NB4 (cell line): ENCODE measurements around the gene CAPN14.

ENCODE experiments used
- DNase-seq: peaks from one replicate; pipeline ENCODE4 v3.0.0; 2010; ENCODE audit warnings: low read depth
- H3K4me3 ChIP-seq: one replicate; pipeline ENCODE4 v1.5.1; 2011; ENCODE audit warnings: mild to moderate bottlenecking, low read depth, low read length, moderate library complexity
- MYC ChIP-seq: IDR thresholded peaks from 2 replicates; pipeline ENCODE4 v1.6.1; 2011; ENCODE audit warnings: low read depth, low read length
- POLR2A ChIP-seq: IDR thresholded peaks from 2 replicates; pipeline ENCODE4 v1.6.1; 2011; ENCODE audit warnings: mild to moderate bottlenecking; ENCODE audit not compliant: insufficient read length; ENCODE audit errors: extremely low read depth
- TF ChIP-seq, protein P1 (sequence below): IDR thresholded peaks from 2 replicates; pipeline ENCODE4 v1.6.1; 2011; ENCODE audit warnings: low read depth, low read length
- TF ChIP-seq, protein P2 (sequence below): IDR thresholded peaks from one replicate; pipeline ENCODE4 v1.5.1; 2012; ENCODE audit warnings: low read depth, low read length

CAPN14 gene

DNA sequence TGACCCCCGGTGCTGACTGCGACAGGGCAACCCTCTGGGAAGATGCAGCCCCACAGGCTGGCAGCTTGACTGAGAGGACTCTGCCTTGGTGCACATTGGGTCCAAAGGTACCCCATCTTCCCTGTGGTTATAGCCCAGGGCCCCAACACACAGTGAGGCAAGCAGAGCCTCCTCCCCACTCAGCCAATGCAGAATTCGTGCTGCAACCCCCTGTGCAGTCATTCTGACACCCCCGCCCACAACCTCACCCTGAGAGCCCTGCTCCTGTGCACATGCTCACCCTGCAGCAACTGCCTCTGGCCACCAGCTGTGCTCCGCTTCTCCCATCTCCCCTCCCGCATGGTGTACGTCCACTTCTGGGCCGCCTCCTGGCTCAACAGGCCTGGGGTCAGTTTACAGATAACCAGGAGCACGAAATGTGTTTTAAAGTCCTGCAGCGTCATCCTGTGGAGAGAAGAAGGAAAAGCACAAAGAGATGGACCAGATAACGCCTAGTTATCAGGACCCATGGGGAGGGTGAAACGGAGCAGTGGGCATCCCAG lies 24.4 kb downstream of the CAPN14 start:
- DNase-seq, result no peak
- TF ChIP-seq MYC (no peak), POLR2A (no peak)
- TF ChIP-seq, protein P1, sequence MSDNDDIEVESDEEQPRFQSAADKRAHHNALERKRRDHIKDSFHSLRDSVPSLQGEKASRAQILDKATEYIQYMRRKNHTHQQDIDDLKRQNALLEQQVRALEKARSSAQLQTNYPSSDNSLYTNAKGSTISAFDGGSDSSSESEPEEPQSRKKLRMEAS, result no peak
- TF ChIP-seq, protein P2, sequence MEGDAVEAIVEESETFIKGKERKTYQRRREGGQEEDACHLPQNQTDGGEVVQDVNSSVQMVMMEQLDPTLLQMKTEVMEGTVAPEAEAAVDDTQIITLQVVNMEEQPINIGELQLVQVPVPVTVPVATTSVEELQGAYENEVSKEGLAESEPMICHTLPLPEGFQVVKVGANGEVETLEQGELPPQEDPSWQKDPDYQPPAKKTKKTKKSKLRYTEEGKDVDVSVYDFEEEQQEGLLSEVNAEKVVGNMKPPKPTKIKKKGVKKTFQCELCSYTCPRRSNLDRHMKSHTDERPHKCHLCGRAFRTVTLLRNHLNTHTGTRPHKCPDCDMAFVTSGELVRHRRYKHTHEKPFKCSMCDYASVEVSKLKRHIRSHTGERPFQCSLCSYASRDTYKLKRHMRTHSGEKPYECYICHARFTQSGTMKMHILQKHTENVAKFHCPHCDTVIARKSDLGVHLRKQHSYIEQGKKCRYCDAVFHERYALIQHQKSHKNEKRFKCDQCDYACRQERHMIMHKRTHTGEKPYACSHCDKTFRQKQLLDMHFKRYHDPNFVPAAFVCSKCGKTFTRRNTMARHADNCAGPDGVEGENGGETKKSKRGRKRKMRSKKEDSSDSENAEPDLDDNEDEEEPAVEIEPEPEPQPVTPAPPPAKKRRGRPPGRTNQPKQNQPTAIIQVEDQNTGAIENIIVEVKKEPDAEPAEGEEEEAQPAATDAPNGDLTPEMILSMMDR, result no peak
- no peak overlapping the region for H3K4me3 ChIP-seq

DNA sequence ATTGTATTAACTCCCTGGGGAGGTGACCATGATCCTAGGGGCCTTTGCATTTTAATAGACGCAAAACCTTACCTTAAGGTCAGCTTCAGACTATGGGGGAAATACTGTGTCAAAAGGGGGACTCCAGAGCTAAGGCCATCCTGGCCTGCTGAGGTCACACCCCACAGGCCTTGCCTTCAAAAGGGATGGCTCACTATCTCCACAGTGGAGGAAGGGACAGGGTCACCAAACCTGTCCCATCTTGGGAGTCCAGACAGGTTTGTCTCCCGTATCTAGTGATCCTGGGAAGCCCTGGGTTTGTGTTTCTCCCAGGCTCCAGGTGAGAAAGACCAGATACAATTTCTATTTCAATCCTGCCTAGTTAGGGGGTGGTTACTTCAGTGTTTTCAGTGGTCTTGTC lies 24.9 kb downstream of the CAPN14 start:
- H3K4me3 ChIP-seq, result no peak overlapping the region
- DNase-seq, result no peak
- TF ChIP-seq POLR2A, result no peak
- TF ChIP-seq, protein P1, result no peak
- no peak for TF ChIP-seq MYC
- TF ChIP-seq, protein P2, result no peak

DNA sequence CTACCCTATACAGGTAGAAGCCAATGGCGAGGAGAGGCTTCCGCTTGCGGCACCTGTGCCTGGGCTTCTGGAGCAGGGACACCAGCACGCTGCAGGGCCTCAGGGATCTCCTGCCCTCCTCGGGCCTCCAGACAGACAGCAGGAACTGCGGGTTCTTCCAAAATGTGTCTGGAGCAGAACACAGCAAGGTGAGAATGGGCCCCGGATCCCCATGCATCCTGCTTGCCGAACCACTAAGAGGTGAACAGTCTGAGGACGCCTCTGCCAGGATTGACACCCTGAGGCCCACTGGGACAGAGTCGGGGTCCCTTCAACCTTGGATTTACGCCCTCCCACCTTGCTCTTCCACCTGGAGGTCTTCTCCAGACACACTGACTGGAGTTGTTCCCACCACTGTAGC lies 25.4 kb downstream of the CAPN14 start:
- DNase-seq, result no peak

DNA sequence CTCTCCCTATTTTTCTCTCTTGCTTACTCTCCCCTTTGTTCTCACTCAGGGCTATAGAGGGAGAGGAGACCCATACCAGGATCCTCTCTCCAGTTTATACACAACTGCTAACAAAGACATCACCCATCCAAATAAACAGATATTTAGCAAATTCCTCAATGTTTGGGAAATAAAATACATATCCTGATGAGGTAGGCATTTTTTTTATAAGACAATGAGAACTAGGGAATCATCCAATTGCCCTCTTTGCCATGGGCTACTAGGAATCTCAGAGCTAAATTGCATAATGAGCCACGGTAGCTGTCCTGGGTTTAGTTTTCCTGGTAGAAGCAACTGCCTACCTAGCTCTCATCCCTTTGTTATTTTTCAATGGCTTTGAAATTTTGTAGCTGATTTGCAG lies 27.1 kb downstream of the CAPN14 start:
- DNase-seq, result no peak
- H3K4me3 ChIP-seq, result no peak overlapping the region
- TF ChIP-seq POLR2A, result no peak
- TF ChIP-seq, protein P2, result no peak
- TF ChIP-seq, protein P1, result no peak
- TF ChIP-seq MYC, result no peak

More for the DNA sequence above, 25.4 kb downstream of the CAPN14 start:
- no peak overlapping the region for H3K4me3 ChIP-seq
- no peak for TF ChIP-seq MYC
- TF ChIP-seq, protein P1, result no peak
- TF ChIP-seq POLR2A, result no peak
- TF ChIP-seq, protein P2, result no peak

DNA sequence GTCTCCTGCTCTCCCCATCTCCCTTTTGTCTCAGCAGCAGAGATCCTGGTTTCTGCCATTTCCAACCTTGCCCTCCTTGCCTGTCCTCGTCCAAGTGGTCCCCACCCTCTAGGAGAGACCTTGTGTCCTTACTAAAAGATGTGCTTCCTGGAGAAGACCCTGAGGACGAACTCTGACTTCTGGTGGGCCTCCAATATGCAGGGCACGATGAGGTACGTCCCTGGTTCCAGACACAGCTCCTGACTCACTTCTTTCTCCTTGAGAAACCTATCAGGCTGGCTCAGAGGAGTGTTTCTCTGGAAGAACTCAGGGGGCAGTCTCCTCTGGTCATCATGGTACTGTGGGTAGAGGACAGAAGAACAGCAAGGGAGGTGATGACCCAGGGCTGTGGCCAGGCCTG lies 28.2 kb downstream of the CAPN14 start:
- TF ChIP-seq, protein P1, result no peak
- TF ChIP-seq MYC (no peak), POLR2A (no peak)
- TF ChIP-seq, protein P2, result no peak
- DNase-seq, result no peak
- no peak overlapping the region for H3K4me3 ChIP-seq

DNA sequence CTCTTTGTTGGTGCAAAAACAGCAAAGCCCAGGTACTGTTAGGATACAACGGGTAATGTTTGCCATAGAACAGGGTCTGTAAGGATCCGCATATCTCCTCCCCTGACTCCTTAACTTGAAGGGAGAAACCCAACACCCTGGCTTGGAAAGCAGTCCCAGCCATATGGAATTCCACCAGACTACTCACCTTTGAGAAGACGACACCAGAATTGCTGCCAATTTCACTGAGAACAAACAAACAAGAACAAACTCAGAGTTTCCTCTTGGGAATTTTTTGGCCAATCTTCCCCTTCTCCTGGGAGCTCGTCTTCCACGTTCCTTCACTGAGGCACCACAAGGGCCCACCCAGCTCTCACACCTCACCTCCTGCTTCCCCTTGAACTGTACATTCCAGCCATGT lies 29.2 kb downstream of the CAPN14 start:
- no peak for DNase-seq
- no peak for TF ChIP-seq MYC
- H3K4me3 ChIP-seq, result no peak overlapping the region
